BJ (cell line): ENCODE measurements around the gene GAMT. TPM values are rescaled to one million over a fixed set of nuclear protein-coding genes. Genes with fewer than 3 reads are reported as not detected.

ENCODE experiments used
- CTCF ChIA-PET: fragments of 350-600 bp; formaldehyde crosslinking; extraction: SDS; loops from one replicate; lab custom pipeline; 2021; ENCODE audit warnings: antibody characterized with exemption, inconsistent platforms; lab: Yijun Ruan, JAX
- POLR2A ChIA-PET: fragments of 300-600 bp; sonication (Branson Sonifier 250); formaldehyde crosslinking; extraction: SDS; loops from one replicate; lab custom pipeline; 2021; ENCODE audit warnings: antibody characterized with exemption; lab: Charles Lee
- DNase-seq: peaks from one replicate; pipeline ENCODE4 v3.0.0-alpha.2; 2011; ENCODE audit warnings: low read depth
- H3K27me3 ChIP-seq: 2 replicates; pipeline ENCODE4 v1.6.0; 2011; ENCODE audit warnings: low read length; ENCODE audit not compliant: control insufficient read depth, insufficient read depth
- H3K36me3 ChIP-seq: 2 replicates; pipeline ENCODE4 v1.5.1; 2011; ENCODE audit warnings: low read length; ENCODE audit not compliant: control insufficient read depth, insufficient read depth
- H3K4me3 ChIP-seq: 2 replicates; pipeline ENCODE4 v1.5.1; 2011; ENCODE audit warnings: low read depth, mild to moderate bottlenecking, control low read depth, low read length
- CTCF ChIP-seq: IDR thresholded peaks from 2 replicates; pipeline ENCODE4 v1.5.1; 2011; ENCODE audit warnings: low read depth, mild to moderate bottlenecking, control low read depth, inconsistent platforms, low read length, moderate library complexity; ENCODE audit not compliant: insufficient read depth
- polyA plus RNA-seq: library from polyadenylated mRNA; depleted of rRNA; stranded (reverse); fragments of >200 nt; gene quantifications from 2 replicates; pipeline ENCODE4 v1.2.3, GENCODE V29; 2011

The GAMT gene
- polyA plus RNA-seq, 1 experiment, result 43.7 TPM

GRCh38 chr19:1432507-1432887 is 31.2 kb upstream of the GAMT start:
- Histone ChIP-seq H3K4me3 (no peak overlapping the region), H3K36me3 (peaks cover 54% of the 10 kb centered on the region), H3K27me3 (no peaks in the 10 kb centered on the region)
- no peak for TF ChIP-seq CTCF
- ChIA-PET CTCF (interaction anchor here (1.1 to 1.2 kb wide), 2 partner anchors 14 to 15 kb away, joined by 3 to 4 read pairs; no protein-coding TSS in a partner anchor), POLR2A (no interaction called here)
- no peak for DNase-seq

GRCh38 chr19:1431759-1432506 is 30.6 kb upstream of the GAMT start:
- DNase-seq, result no peak
- POLR2A ChIA-PET, result no interaction called here
- CTCF ChIA-PET, result interaction anchor here (1.1 to 1.2 kb wide), 2 partner anchors 14 to 15 kb away, joined by 3 to 4 read pairs; no protein-coding TSS in a partner anchor
- Histone ChIP-seq H3K36me3 (peaks cover 57% of the 10 kb centered on the region), H3K27me3 (no peaks in the 10 kb centered on the region), H3K4me3 (no peak overlapping the region)
- no peak for TF ChIP-seq CTCF

GRCh38 chr19:1430246-1430645 is 28.9 kb upstream of the GAMT start:
- CTCF ChIA-PET, result interaction anchor here (0.6 kb wide), 1 partner anchor 11 kb away, joined by 3 read pairs; no protein-coding TSS in a partner anchor
- H3K36me3 ChIP-seq, result peaks cover 54% of the 10 kb centered on the region
- DNase-seq, result no peak
- H3K4me3 ChIP-seq, result no peak overlapping the region
- POLR2A ChIA-PET, result no interaction called here
- no peak for TF ChIP-seq CTCF
- H3K27me3 ChIP-seq, result no peaks in the 10 kb centered on the region

- H3K27me3 ChIP-seq, result no peaks in the 10 kb centered on the region
- no peak overlapping the region for H3K4me3 ChIP-seq
- ChIA-PET CTCF (interaction anchor here (0.6 kb wide), 1 partner anchor 11 kb away, joined by 3 read pairs; no protein-coding TSS in a partner anchor), POLR2A (no interaction called here)
- peaks cover 55% of the 10 kb centered on the region for H3K36me3 ChIP-seq
- no peak for DNase-seq
- no peak for TF ChIP-seq CTCF
Observed at GRCh38 chr19:1429750-1430149, 28.4 kb upstream of the GAMT start.

- H3K4me3 ChIP-seq, result no peak overlapping the region
- TF ChIP-seq CTCF, result no peak
- no peak for DNase-seq
- ChIA-PET POLR2A (no interaction called here), CTCF (no interaction called here)
- peaks cover 52% of the 10 kb centered on the region for H3K36me3 ChIP-seq
- H3K27me3 ChIP-seq, result no peaks in the 10 kb centered on the region
Observed at GRCh38 chr19:1428738-1429391, 27.5 kb upstream of the GAMT start.
